ENCODE data around the gene MRPS25.

DNA sequence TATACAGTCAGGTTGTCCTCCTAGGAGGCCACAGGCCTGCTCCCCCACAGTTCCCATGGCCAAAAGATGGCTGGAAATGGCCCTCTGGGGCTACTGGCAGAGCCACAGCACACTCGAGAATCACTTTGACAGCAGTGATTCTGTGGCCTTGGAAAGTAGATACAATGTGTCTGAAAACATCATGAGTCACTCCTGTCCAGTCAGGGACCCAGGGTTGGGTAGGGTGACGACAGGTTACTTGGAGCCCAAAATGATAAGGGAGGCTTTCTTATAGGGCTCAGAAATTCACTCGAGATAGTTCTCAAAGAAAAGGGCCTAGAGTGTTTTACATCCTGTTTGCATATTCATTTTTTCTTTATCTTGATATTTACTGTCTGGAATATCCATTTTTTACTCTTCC is 24.3 kb downstream of the MRPS25 start:
- TF ChIP-seq FOXK2 (IDR thresholded peaks at IDR 0.05), result no peak
- TF ChIP-seq FOXM1 (IDR thresholded peaks at IDR 0.05; ENCODE audit: borderline replicate concordance), result no peak
- TF ChIP-seq ARNT (IDR thresholded peaks at IDR 0.05), result no peak
- no peak for TF ChIP-seq TARDBP (IDR thresholded peaks at IDR 0.05)
- TF ChIP-seq BHLHE40 (IDR thresholded peaks at IDR 0.05; ENCODE audit: borderline replicate concordance), result no peak
- no peak for TF ChIP-seq ELF4 (IDR thresholded peaks at IDR 0.05)
- no peak for TF ChIP-seq SP1 (IDR thresholded peaks at IDR 0.05)
- TF ChIP-seq, protein P1, sequence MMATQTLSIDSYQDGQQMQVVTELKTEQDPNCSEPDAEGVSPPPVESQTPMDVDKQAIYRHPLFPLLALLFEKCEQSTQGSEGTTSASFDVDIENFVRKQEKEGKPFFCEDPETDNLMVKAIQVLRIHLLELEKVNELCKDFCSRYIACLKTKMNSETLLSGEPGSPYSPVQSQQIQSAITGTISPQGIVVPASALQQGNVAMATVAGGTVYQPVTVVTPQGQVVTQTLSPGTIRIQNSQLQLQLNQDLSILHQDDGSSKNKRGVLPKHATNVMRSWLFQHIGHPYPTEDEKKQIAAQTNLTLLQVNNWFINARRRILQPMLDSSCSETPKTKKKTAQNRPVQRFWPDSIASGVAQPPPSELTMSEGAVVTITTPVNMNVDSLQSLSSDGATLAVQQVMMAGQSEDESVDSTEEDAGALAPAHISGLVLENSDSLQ (IDR thresholded peaks at IDR 0.05), result no peak
- TF ChIP-seq NFRKB (IDR thresholded peaks at IDR 0.05), result no peak
